HG02840 (cell line): ENCODE data around the gene NFASC.

Experiments used
- ATAC-seq: cut with Tn5 transposase; IDR thresholded peaks from one replicate; pipeline ENCODE4 v1.9.1; 2021; ENCODE audit warnings: mild to moderate bottlenecking, moderate library complexity, moderate number of reproducible peaks; ENCODE audit not compliant: unreplicated experiment, low FRiP score

NFASC gene

DNA sequence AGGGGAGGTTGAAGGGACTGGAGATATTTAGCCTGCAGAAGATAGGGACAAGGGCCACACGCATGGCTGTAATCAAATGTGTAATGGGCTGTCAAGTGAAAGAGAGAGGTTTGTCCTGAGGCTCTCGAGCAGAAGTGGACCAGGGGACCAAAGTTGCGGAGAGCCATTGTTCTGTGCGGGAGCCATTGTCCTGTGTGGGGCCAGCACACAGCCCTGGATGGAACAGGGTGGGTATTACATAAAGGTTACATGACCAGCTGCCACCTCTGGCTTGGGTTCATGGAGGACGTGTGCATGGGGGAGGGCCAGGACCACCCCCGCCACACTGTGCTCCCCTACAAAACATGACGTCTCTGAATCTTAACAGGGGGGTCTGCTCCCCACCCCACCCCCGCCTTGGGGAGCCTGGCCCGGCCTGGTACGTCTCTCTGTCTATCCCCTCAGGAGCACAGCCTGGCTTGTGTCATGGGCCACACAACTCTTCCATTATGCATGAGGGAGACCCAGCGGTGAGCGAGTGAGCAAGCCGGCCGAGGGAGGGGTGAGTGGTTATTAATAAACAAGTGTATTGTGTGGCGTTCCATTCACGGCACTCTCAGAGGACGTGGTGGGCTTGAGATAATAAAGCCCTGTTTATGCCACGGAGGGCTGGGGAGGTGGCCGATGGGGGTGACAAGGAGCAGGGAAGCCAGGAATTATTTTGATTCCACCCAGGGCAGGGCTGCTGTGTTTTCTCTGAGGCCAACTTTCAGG is at the start of gene NFASC:
Gene NFASC, plus strand, starts transcription at position 703 of the 753 bp plus-strand sequence. CDS start 73,454 bp downstream, outside the sequence.
- no peak for ATAC-seq

DNA sequence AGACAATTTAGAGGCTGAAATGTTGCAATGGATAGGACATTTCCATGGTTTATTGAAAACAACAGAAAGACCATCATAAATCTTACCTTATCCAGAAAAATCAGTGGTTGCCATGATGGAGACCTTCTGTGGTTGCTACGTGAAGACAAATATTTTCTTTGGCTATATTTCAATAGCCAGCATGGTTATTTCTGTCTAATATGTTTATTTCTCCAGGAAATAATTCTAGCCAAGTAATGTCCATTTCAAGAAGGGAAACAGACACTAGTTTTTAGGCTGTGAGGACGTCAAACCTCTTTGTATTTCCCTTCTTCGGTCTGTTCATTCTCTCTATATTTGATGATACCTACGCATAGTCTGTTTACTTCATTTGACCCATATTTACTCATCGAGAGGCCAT is 49.2 kb upstream of the NFASC start:
- no peak for ATAC-seq

DNA sequence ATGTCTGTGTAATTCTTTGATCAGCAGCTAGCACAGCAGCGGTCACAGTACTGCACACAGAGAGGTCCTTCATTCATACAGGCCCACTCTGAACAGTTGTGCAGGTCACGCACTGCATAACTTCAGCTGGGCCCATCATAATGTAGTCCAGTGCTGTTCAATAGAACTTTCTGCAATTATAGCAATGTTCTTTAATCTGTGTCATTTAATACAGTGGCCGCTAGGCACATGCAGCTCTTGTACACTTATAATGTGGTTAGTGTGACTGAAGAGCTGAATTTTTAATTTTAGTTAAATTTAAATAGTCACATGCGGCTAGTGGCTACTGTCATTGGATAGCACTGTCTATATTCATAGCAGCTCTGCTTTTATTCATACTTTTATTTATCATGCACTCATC is 48.7 kb upstream of the NFASC start:
- no peak for ATAC-seq

DNA sequence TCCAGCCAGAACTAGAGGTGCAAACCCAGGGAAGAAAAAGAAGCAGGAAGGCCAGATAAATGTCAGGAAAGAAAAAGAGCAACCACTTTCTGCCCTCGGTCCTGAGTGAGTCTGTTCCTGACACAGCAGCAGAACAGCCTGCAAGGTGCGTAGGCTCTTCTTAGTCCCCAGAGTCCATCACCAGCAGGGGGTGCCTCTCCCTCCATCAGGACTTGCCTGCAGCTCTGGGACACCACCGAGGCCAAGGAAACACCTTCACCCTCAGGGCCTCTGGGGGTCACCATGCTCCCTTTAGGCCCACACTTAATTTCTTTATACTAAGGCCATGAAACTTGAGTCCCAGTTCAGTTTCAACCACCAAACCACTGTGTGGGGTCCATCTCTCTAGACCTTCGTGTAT is 43.7 kb upstream of the NFASC start:
- ATAC-seq: no peak

DNA sequence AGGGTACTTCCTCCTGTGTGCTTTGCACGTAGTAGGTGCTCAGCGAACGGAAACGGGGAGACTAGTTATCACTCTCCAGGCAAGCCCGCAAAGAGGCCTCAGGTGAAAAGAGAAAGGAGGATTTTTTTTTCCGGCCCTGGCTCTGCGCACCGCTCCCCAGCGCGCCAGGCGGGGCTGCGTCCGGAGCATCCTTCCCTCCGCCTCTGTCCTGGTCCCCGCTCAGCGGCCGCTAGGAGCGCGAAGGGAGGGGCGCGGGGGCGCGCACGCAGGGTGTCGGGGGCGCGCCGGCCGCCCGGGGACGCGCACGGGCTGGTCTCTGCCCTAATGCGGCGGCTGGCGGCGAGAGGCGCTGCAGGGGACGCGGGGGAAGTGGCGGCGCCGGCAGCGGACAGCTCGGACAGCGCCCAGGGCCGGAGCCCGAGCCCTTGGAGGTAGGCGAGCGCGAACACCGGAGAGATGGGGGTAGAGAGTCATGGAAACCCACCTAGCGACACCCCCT is 42.3 kb upstream of the NFASC start:
- ATAC-seq: no peak

DNA sequence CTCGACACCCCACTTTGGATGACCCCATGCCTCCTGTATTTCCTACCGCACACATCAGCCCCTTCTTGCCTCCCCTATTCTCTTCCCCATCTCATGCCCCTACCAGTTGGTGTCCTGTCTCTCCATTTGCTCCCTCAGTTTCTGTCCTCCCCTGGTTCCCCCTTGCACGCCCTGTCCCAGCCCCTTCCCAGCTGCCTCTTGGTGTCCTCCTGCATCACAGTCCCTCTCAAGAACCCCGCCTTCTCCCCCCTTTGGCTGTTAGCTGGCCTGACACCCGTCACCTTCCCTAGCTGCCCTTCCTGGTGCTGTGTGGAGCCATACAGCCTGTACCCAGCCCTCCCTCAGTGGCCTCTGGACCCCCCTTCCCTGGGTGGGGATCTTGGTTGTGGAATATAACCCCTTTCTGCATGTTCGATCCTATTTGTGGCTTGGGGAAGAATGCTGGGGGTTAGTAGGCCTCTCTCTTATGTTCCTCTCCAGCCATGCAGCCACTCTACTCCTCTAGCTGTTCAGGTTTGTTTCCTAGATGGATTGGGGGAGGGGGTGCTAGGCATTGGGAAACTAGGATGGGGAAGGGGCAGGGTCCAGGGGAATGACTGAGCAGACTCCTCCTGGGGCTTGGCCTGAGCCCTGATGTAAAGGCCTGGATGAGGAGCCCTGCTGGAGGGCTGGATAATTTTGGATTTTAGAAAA is 41.4 kb upstream of the NFASC start:
- no peak for ATAC-seq

DNA sequence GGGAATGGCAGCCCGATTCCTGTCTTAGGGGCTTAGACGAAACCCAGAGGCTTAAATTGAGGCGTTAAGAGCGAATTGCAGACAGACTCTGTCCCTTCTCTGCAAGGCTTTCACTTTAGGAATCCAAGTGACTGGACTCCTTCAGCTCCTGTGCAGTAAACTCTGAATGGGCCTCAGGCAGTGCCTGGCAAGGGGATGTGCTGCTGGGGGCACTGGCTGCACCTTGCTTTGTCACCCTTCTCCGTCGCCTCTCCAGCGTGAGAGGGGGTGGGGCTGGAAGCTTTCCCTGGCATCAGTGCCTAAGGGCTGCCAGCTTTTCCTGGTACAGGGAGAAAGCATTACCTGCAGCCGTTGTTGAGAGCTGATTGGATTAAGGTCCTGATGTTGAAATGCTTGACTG is 39.9 kb upstream of the NFASC start:
- ATAC-seq: no peak

DNA sequence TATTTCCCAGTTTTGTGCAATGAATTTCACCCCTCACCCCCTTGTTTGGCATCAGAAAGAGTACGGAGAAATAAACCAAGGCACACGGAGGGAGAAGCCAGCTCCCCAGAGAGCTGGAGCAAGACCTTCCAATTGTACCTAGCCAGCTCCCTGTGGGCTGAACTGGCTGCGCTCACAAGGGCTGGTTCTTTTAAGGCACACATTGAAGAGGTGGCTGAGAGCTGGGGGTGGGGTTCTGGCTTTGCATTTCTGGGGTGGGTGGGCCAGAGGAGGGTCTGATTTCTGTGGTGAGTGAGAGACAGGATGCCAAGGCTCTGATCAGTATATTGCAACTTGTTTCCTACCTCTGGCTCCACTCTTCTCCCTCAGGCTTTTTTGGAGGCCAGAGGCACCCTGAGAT is 39.5 kb upstream of the NFASC start:
- no peak for ATAC-seq

DNA sequence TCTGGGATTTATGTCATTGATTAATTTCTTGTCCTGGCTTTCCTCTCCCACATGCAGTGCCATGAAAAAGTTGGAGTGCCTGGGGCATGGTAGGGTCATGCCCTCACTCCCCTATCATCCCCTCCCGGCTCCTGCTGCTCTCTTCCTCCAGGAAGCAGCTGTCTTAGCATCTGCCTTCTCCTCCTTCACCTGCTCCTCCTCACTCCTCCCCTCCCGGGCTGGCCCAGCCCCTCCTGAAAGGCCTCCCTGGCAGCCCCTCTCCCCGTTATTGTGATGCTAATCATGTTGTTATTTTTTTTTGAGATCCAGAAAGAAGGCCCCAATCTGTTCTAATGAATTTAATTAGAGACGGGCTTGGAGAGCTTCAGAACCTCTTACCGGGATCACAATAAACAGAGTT is 36.3 kb upstream of the NFASC start:
- no peak for ATAC-seq

DNA sequence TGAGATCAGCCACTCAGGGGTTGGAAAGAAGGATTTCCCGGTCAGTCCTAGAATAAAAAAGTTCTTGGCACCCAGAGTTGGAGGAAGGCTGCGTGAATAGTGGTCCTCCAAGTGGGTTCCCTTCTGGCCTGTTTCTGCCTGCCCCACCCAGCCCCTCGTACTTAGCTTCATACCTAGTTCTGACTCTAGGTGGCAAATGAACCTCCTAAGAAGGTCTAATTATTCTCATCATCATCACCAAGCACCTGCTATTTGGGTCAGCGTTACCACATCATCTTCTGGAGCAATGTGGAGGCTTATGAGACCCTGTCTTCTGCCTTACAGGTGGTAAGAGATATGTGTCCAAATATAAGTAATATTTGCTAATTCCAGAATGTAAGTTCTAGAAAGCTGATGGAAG is 35.9 kb upstream of the NFASC start:
- no peak for ATAC-seq

DNA sequence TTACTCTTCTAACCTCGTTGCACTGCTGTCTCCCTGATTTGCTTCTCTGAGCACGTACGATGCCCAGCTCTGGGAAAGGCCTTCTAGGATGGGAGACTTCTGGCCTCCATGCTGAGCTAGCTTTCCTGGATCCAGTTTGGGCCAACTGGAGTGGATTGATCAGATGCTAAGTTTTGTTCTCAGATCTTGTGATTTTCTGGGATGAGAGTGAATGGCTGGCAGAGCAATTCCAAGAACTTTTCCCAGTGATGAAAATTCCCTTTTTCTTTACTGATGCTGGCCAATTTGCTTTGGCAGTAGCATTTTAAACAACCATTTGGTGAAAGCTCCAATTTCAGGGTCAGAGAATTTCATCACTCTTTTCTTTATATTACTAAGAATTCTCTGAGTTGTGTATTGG is 34.9 kb upstream of the NFASC start:
- no peak for ATAC-seq

DNA sequence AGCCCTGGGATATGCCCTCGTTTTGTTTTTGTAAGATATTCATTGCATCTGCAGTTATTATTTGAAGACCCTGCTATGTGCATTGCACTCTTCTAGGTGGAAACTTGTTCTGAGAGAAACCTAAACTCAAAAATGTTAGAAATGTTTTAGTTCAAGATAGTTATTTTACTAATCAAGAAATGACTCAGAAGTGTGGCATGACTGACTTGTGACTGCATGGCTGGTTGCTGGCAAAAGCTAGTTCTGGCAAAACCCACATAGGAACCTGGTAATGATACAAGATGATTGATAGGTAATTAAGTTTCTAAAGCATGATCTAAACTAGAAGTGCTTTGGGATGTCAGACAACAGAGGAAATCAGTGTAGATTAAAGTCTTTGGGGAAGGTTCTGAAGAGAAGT is 33.8 kb upstream of the NFASC start:
- no peak for ATAC-seq

DNA sequence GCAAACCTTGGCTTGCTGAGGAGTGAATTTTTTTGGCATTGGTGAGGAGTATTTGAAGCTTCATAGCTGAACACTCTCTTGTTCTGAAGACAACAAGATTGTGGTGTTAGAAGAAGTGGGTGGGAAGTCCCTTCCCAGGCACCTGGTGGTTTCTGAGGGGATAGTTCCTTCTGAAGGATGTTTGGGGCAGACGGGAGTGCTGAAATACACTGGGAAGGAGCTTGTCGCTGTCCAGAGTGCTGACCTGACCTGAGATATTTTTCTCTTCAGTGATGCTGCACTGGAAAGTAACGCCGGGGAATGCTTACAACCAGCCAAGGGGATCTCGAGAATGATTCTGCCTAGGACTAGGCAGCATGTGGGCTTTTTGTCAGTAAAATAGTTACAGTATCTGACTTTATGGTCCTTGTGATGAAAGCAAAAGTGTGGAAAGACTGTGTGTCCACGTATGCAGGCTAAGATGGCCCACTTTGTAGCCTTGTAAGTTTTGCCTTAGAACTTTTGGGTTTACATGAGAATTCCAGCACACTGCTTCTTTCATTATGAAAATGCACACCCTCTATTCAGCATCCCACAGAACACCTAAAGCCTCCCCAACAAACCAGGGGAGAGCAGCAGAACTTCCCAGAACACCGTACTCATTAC is 33.1 kb upstream of the NFASC start:
- no peak for ATAC-seq

DNA sequence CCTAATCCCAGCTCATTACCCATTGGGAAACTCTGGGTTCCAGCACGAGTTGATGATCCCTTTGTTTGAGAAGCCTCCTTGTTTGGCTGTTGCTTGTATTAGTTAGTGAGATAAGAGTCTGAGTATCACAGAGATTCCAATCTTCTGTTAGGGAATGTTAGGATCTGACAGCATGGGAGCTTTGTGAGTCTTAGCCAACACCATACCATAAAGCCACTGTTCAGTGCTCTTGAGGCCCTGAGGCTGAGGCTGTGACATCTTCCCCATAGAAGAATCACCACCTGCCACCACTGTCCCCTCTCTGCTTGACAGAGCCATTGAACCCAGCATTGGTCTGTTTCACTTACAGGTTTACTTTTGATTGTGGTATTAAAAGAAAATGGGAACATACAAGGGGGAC is 29.3 kb upstream of the NFASC start:
- ATAC-seq: no peak

DNA sequence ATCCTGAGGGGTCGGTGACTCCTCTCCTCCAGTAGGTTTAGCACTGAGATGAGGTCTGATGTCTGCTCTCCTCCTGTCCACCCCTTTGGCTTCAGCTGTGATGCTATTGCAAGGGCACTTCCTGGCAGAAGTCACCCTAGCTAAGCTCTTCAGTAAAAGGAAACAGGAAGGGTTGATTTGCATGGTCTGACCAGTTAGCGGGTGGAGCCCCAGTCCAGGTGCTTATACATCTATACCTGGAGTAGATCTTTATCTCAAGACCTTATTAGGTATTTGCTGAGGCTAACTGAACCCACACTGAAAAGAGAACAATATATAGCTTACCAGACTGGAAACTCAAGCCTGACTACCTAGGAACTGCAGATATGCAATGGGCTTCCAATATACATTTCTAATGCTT is 28.9 kb upstream of the NFASC start:
- no peak for ATAC-seq

DNA sequence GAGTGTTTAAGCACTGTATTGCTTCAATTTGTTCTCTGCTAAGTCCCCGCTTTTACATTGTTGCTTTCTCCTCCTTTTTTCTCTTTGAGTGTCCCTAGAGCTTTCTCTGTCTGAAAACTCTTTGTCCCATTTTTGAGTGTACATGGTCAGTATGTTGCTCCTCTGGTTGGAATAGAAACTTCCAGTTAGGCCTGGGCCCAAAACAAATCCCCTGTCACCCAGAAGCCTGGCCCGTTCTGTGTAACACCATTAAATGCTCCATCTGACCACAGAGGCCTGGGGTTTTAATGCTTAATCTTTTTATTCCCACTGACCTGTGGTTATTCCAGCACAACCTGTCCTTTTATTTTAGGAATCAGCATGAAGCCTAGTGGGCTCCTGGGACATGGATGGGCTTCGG is 28.3 kb upstream of the NFASC start:
- ATAC-seq: no peak

DNA sequence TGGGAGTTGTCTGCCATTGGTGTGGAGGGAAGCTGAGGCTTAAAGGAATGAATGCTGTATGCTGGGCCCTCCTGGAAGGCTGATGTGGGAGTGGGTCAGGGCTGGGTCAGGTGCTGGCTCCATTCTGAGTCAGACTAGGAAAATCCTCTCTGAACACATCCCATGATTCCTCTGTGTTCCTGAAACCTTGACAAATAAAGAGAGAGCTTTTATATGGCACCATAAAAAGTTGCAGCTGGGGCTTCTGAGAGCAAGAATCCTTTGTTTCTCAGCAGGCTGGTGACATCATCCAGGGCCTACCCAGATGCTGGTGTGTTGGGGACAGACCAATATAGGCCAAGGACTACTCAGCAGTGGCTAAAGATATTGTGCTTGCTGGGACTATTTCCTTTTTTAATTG is 27.8 kb upstream of the NFASC start:
- no peak for ATAC-seq

DNA sequence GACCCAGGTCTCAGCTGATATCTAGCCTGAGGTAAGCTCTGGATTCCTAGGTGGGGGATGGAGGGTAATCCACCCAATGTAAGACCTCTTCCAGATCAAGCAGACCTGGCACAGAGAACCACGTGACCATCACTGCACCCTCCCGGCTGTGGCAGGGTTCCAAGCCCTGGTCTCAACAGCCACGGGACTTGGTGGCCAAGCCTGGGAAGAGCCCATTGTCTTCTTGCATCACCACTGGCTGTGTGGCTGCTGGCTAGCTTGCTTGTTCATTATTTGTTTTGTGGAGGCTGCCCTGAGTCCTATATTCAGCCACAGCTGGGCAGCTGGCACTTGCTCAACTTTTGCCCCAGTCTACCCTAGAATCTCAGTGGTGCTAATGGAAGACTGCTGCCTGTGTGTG is 24.1 kb upstream of the NFASC start:
- ATAC-seq: no peak

DNA sequence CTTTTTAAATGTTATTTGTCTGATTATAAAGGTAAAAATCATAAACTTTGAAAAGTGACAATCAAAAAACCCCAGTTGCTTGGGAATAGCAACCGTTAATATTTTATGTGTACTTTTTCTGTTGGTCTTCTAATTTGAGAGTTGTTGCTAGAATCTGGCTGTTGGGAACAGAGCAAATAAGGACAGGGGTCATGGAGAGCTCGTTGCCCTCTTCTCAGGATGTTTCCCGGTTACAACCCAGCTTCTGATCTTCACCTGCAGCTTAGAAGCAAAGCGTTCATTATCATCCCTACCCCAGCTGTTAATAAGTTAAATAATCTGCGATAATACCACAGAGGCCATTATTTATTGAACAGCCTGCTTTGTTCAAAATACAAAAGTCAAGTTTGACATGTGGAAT is 22.1 kb upstream of the NFASC start:
- no peak for ATAC-seq

DNA sequence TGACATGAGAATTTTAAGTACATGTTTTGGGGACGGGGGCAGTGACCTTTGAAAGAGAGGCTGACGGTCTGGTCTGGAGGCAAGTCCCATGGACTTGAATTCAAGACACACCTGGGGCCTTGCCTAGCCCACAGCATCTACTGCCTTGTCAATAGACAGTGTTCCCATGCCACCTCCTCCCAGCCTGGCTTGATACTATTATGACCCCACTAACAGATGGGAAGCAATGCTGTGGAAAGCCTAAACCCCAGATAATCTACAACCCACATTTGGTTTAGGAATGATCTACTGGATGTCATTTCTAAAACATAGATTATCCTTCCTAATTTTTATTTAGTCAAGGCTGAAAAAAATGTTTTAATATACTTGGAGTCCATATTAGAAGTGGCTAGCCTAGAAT is 17.8 kb upstream of the NFASC start:
- ATAC-seq: no peak

DNA sequence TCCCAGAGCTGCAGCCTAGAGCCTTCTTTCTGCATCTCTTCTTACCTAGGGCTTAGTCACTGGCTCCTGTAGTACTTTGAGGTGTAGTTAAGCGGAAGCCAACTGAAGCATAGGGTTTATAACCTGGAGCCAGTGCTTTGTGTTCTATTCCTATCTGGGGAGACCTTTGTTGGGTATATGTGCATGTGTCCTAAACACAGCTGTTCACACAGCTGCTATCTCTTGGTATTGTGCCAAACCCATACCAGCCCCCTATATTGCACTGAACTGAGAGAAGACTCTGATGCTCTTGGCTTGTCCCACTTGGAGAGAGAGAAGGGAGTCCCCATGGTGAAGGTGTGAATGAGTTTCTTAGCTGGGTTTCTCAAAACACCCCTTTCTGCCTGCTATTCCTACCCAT is 17.2 kb upstream of the NFASC start:
- ATAC-seq: no peak

DNA sequence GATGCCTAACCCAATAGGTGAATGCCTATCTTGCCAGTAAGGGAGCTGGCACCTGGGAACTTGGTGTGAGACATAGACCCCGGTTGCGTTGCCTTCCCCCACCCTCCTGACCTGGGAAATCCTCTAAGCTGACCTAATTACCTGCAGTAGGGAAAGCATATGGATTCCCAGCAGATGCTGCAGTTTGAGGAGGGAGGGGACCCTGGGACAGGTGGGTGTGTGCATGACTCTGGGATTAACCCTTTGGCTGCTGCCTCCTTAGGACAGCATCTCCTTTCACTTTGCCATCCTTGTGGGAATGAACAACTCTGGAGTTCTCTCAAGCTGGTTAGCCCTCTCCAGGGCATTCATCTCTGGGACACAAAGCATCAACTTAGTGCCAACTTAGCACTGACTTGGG is 16.4 kb upstream of the NFASC start:
- no peak for ATAC-seq
